ENCODE data around the gene SNCAIP.

SNCAIP gene

DNA sequence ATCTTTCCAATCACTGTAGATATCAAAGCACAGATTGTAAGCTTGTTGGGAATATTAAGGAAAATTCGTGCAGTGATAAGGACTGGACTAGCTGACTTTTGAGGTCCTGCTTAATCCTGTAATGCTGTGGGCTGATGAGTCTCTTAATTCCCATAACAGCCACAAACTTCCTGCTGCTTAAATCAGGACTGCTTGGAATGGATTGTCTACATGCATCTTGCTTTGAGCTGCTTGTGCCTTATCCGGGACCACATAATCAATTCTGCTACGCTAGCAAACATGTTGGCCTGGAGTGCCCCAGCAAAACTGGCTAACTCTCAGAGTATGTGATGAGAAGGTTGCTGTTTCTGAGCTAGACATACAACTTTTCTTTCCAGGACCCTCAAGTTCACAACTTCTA lies 79.6 kb downstream of the SNCAIP start:
- no peak overlapping the region for H3K27ac ChIP-seq
- TF ChIP-seq Cebpa-rat (IDR thresholded peaks at IDR 0.05) = no peak
- no peaks in the 10 kb centered on the region for H3K4me1 ChIP-seq
- H3K4me2 ChIP-seq = no peak overlapping the region
- no peak overlapping the region for H3K9ac ChIP-seq
- H3K27me3 ChIP-seq = no peaks in the 10 kb centered on the region
- no peaks in the 10 kb centered on the region for H3K9me3 ChIP-seq
- H4K20me1 ChIP-seq = no peaks in the 10 kb centered on the region
- no peak overlapping the region for H3K4me3 ChIP-seq
- H3K36me3 ChIP-seq = no peaks in the 10 kb centered on the region

- no peak overlapping the region for H3K4me2 ChIP-seq
- no peak overlapping the region for H3K9ac ChIP-seq
- H3K27ac ChIP-seq = no peak overlapping the region
These were observed 80.2 kb downstream of the SNCAIP start for GRCh38 chr5:122392224-122392623.

DNA sequence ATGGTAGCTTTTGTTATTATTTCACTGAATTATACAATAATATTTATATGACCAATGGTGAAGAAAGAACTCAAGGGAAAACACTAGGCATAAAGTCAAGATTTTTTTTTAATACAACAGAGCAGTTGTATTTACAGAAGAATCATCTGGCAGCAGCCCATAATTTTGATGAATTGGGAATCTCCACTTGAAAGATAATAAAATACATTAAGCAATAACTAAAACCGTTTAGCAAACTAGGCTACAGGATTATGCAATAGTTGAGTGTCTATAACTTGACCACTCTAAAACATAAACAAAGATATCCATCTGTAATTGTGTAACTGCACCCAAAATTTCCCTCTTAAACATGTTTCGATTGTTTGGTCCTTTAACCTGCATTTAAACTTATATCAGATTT lies 80.8 kb downstream of the SNCAIP start:
- Histone ChIP-seq H3K4me3 (no peak overlapping the region), H4K20me1 (no peaks in the 10 kb centered on the region), H3K4me2 (no peak overlapping the region), H3K9ac (no peak overlapping the region), H3K27me3 (no peaks in the 10 kb centered on the region), H3K9me3 (no peaks in the 10 kb centered on the region), H3K27ac (no peak overlapping the region), H3K4me1 (no peaks in the 10 kb centered on the region), H3K36me3 (no peaks in the 10 kb centered on the region)
- no peak; the same call in 1 of the 2 replicates for TF ChIP-seq Cebpa-rat (IDR thresholded peaks at IDR 0.05)

More at GRCh38 chr5:122392224-122392623, 80.2 kb downstream of the SNCAIP start:
- TF ChIP-seq Cebpa-rat (IDR thresholded peaks at IDR 0.05) = no peak
- no peaks in the 10 kb centered on the region for H3K27me3 ChIP-seq
- no peaks in the 10 kb centered on the region for H3K4me1 ChIP-seq
- H3K36me3 ChIP-seq = no peaks in the 10 kb centered on the region
- no peaks in the 10 kb centered on the region for H4K20me1 ChIP-seq
- H3K4me3 ChIP-seq = no peak overlapping the region
- H3K9me3 ChIP-seq = no peaks in the 10 kb centered on the region

DNA sequence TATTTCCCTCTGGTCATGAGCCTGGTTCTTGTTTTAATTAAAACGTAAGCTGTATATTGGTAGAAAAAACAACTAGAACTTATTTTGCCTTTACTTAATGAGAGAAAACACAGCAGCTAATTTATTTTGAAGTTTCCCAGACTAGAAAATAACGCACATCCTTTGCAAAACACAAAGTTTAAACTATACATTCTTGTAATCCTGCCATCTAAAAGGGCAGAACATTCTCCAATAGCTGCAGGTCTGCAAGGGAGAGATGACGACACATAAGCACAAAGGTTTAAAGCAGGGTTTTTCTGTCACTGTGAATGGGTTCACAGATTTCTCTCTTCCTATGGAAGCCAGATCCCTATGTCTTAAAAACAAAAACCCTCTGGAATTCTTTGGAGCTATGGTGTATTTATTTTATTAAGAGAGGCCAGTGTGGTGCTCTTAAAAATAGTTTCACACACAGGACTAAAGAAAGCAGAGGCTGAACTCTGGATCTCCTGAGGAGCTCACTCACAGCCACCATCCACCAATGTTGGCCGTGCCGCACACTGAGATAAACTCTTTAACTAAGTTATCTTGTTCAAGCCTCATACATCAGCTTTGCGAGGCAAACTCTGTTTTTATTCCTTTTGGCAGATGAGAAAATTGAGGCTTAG lies 82.4 kb downstream of the SNCAIP start:
- H3K27ac ChIP-seq = no peak overlapping the region
- H3K9me3 ChIP-seq = no peaks in the 10 kb centered on the region
- H3K4me3 ChIP-seq = no peak overlapping the region
- no peaks in the 10 kb centered on the region for H3K4me1 ChIP-seq
- no peak overlapping the region for H3K4me2 ChIP-seq
- no peaks in the 10 kb centered on the region for H3K36me3 ChIP-seq
- H4K20me1 ChIP-seq = no peaks in the 10 kb centered on the region
- H3K27me3 ChIP-seq = no peaks in the 10 kb centered on the region
- no peak overlapping the region for H3K9ac ChIP-seq
- no peak for TF ChIP-seq Cebpa-rat (IDR thresholded peaks at IDR 0.05)

DNA sequence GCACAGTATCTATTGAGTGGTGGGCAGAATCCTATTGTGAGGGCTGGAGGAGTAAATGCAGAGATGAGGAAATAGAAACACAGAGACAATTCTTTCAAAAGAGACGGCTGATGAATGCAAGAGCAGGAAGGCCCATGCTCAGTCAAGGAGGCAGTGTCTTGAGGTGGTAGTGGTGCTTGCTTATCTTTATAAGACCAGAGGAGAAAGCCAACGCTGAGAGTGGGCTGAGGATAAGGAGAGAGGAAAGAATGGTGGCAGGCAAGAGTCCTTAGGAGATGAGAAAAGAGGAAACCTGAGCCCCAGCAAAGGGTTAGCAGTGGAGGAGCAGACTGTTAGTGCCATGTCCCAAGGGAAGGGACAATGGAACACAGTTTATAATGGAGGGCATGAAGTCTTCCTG lies 86.0 kb downstream of the SNCAIP start:
- Histone ChIP-seq H3K9ac (no peak overlapping the region), H3K9me3 (no peaks in the 10 kb centered on the region), H3K36me3 (no peaks in the 10 kb centered on the region), H3K27me3 (no peaks in the 10 kb centered on the region), H3K4me1 (no peaks in the 10 kb centered on the region), H4K20me1 (no peaks in the 10 kb centered on the region), H3K4me2 (no peak overlapping the region), H3K27ac (no peak overlapping the region), H3K4me3 (no peak overlapping the region)
- no peak for TF ChIP-seq Cebpa-rat (IDR thresholded peaks at IDR 0.05)

DNA sequence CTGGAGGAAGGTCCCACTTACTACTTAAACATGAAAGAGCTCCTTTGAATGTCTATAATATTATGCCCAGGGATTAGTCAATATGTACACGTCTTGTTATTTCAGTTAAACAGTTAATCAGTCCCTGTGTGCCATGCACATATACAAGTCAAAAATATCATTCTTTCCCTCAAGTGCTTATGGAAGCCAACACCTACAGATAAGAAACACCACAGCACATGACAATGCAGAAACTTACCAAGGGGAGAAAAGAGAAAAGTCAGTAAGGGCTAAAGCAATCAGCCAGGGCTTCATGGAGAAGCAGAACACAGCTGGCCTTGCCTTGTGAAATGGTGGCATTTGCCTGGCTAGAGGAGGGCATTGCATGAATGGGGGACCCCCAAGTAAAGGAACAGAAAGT lies 88.3 kb downstream of the SNCAIP start:
- Histone ChIP-seq H3K27me3 (no peaks in the 10 kb centered on the region), H3K4me2 (no peak overlapping the region), H3K27ac (no peak overlapping the region), H3K4me1 (no peaks in the 10 kb centered on the region), H3K9ac (no peak overlapping the region), H3K4me3 (no peak overlapping the region), H4K20me1 (no peaks in the 10 kb centered on the region), H3K9me3 (no peaks in the 10 kb centered on the region), H3K36me3 (no peaks in the 10 kb centered on the region)
- TF ChIP-seq Cebpa-rat (IDR thresholded peaks at IDR 0.05) = no peak

- H3K27ac ChIP-seq = no peak overlapping the region
- no peaks in the 10 kb centered on the region for H3K9me3 ChIP-seq
- no peaks in the 10 kb centered on the region for H3K27me3 ChIP-seq
- no peak overlapping the region for H3K4me2 ChIP-seq
- TF ChIP-seq Cebpa-rat (IDR thresholded peaks at IDR 0.05) = no peak
- no peak overlapping the region for H3K4me3 ChIP-seq
- no peaks in the 10 kb centered on the region for H3K36me3 ChIP-seq
- no peak overlapping the region for H3K9ac ChIP-seq
- H3K4me1 ChIP-seq = no peaks in the 10 kb centered on the region
- no peaks in the 10 kb centered on the region for H4K20me1 ChIP-seq
These were observed 88.9 kb downstream of the SNCAIP start for GRCh38 chr5:122400938-122401337.

DNA sequence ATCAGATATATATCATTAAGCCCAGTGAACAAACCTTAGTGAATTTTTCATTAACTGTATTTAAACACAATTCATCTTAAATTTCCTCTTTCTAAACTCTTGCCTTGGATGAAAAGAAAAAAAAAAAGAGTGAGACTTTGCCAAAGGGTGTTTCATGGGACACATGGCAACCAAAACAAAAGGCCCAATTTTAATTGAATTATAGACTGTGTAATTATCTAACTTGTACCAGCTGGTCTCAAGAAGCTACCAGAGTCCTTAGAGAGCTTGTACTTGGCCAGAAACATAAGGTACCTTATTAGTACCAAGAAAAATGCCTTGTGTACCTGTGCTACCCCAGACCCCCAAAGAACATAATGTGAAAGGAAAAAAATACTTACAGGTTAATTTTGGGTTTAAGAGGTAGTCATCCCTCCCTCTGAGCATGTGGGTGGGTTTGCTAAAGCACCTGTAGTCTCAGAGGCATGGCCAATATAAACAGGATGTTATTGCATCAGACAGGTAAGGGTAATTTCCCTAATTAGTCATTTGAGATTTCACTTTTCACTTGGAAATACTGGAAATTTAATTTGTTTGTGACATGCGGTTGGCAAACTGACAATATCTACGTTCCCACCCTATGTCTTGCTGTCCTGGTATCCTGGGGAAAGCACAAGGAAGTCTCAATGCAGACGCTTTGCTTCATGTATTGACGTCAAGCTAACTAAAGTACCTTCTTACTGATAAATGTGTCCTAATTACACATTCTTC lies 90.1 kb downstream of the SNCAIP start:
- Histone ChIP-seq H3K36me3 (no peaks in the 10 kb centered on the region), H3K4me2 (no peak overlapping the region), H3K4me1 (no peaks in the 10 kb centered on the region), H3K9ac (no peak overlapping the region), H3K4me3 (no peak overlapping the region), H4K20me1 (no peaks in the 10 kb centered on the region), H3K9me3 (no peaks in the 10 kb centered on the region), H3K27me3 (no peaks in the 10 kb centered on the region), H3K27ac (no peak overlapping the region)
- TF ChIP-seq Cebpa-rat (IDR thresholded peaks at IDR 0.05) = no peak

DNA sequence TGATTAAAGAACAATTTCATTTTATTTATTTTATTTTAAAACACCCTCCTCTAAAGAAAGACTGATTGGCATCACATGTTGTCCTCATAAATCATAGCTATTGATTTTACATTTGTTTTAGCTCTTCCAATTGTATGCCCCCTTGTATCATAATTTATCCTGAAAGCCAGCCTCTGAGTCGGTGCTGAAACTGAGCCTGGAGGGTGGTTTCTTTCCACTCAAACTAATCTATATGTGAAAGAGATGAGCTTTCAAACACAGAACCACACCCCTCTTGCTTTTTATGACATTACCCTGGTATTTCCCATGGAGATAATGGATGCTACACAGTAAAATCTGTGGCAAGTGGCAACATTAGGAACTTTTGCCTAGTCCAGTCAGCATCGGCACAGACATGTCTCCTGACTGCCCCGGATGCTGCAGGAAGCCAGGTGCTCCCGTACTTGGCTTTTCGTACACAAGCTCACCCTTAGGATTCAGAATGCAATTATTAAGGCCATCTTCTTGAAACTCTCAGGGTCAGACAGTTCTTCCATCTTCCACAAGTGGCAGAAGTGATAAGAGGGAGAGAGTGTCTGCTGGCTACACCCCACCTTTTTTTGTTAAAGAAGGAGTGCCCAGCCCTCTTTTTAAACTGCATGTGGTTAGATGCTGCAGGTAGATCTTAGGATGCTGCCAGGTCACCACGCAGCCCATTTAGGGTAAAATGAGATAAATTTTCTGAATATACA lies 91.1 kb downstream of the SNCAIP start:
- no peak overlapping the region for H3K4me2 ChIP-seq
- no peaks in the 10 kb centered on the region for H3K9me3 ChIP-seq
- H3K4me1 ChIP-seq = no peaks in the 10 kb centered on the region
- no peak overlapping the region for H3K9ac ChIP-seq
- H3K27me3 ChIP-seq = no peaks in the 10 kb centered on the region
- H3K36me3 ChIP-seq = no peaks in the 10 kb centered on the region
- H3K27ac ChIP-seq = no peak overlapping the region
- TF ChIP-seq Cebpa-rat (IDR thresholded peaks at IDR 0.05) = no peak
- no peak overlapping the region for H3K4me3 ChIP-seq
- no peaks in the 10 kb centered on the region for H4K20me1 ChIP-seq

- H3K4me2 ChIP-seq = no peak overlapping the region
- H3K4me3 ChIP-seq = no peak overlapping the region
- TF ChIP-seq Cebpa-rat (IDR thresholded peaks at IDR 0.05) = no peak
- H3K4me1 ChIP-seq = no peaks in the 10 kb centered on the region
- H3K9me3 ChIP-seq = no peaks in the 10 kb centered on the region
- H4K20me1 ChIP-seq = no peaks in the 10 kb centered on the region
- H3K27ac ChIP-seq = no peak overlapping the region
- no peak overlapping the region for H3K9ac ChIP-seq
- H3K27me3 ChIP-seq = no peaks in the 10 kb centered on the region
- H3K36me3 ChIP-seq = no peaks in the 10 kb centered on the region
These were observed 92.0 kb downstream of the SNCAIP start for GRCh38 chr5:122404018-122404417.
